H9 (cell line): ENCODE data around the gene SIGLEC14. TPM values are rescaled to one million over a fixed set of nuclear protein-coding genes. Genes with fewer than 3 reads are reported as not detected.

Experiments used
- DNase-seq: peaks from one replicate; pipeline ENCODE4 v3.0.0-alpha.2; 2017
- H2AFZ ChIP-seq: one replicate; pipeline ENCODE4 v1.6.1; 2013; ENCODE audit warnings: mild to moderate bottlenecking, low read length, control low read depth, moderate library complexity
- H2AK5ac ChIP-seq: 2 replicates; pipeline ENCODE4 v1.6.1; 2013; ENCODE audit warnings: low read length, control low read depth, mixed read lengths; ENCODE audit not compliant: insufficient read length
- H2BK120ac ChIP-seq: one replicate; pipeline ENCODE4 v1.6.1; 2013; ENCODE audit warnings: low read depth, mild to moderate bottlenecking, low read length, control low read depth, inconsistent platforms; ENCODE audit not compliant: poor library complexity, severe bottlenecking
- H2BK12ac ChIP-seq: 2 replicates; pipeline ENCODE4 v1.6.1; 2013; ENCODE audit warnings: low read length, control low read depth, mixed read lengths, low read depth; ENCODE audit not compliant: insufficient read length
- H2BK15ac ChIP-seq: 2 replicates; pipeline ENCODE4 v1.6.1; 2013; ENCODE audit warnings: low read depth, low read length, control low read depth
- H2BK20ac ChIP-seq: one replicate; pipeline ENCODE4 v1.6.1; 2013; ENCODE audit warnings: low read depth, mild to moderate bottlenecking, low read length, control low read depth, inconsistent platforms; ENCODE audit not compliant: poor library complexity, severe bottlenecking
- H2BK5ac ChIP-seq: 2 replicates; pipeline ENCODE4 v1.6.1; 2013; ENCODE audit warnings: low read length, control low read depth, mixed read lengths; ENCODE audit not compliant: insufficient read length
- H3K14ac ChIP-seq: 2 replicates; pipeline ENCODE4 v1.6.1; 2013; ENCODE audit warnings: low read length, control low read depth; ENCODE audit not compliant: insufficient read depth
- H3K18ac ChIP-seq: 2 replicates; pipeline ENCODE4 v1.6.1; 2013; ENCODE audit warnings: low read depth, mild to moderate bottlenecking, mixed read lengths, low read length, control low read depth; ENCODE audit not compliant: insufficient read length
- H3K23ac ChIP-seq: 2 replicates; pipeline ENCODE4 v1.6.1; 2013; ENCODE audit warnings: low read length, control low read depth, mixed read lengths, low read depth; ENCODE audit not compliant: insufficient read length
- H3K23me2 ChIP-seq: 2 replicates; pipeline ENCODE4 v1.6.1; 2013; ENCODE audit warnings: low read depth, mild to moderate bottlenecking, mixed read lengths, low read length, control low read depth; ENCODE audit not compliant: insufficient read length, poor library complexity, severe bottlenecking
- H3K27ac ChIP-seq: 2 replicates; pipeline ENCODE4 v1.5.1; 2013; ENCODE audit warnings: low read length, control low read depth, mixed read lengths, low read depth; ENCODE audit not compliant: insufficient read length
- H3K27me3 ChIP-seq: 2 replicates; pipeline ENCODE4 v1.6.1; 2013; ENCODE audit warnings: low read length, control low read depth, inconsistent platforms; ENCODE audit not compliant: insufficient read depth
- H3K4ac ChIP-seq: 2 replicates; pipeline ENCODE4 v1.6.1; 2013; ENCODE audit warnings: low read depth, mild to moderate bottlenecking, control low read depth, inconsistent platforms, low read length, moderate library complexity
- H3K4me1 ChIP-seq: 2 replicates; pipeline ENCODE4 v1.6.1; 2013; ENCODE audit warnings: low read length, control low read depth, inconsistent platforms; ENCODE audit not compliant: insufficient read depth
- H3K4me2 ChIP-seq: 2 replicates; pipeline ENCODE4 v1.6.1; 2013; ENCODE audit warnings: low read length, control low read depth, mixed read lengths; ENCODE audit not compliant: insufficient read length, insufficient read depth
- H3K56ac ChIP-seq: 2 replicates; pipeline ENCODE4 v1.6.1; 2013; ENCODE audit warnings: low read depth, mild to moderate bottlenecking, mixed read lengths, low read length, control low read depth; ENCODE audit not compliant: insufficient read length
- H3K79me1 ChIP-seq: 2 replicates; pipeline ENCODE4 v1.6.1; 2013; ENCODE audit warnings: low read depth, mild to moderate bottlenecking, moderate library complexity, low read length, control low read depth, inconsistent platforms; ENCODE audit not compliant: insufficient read depth, poor library complexity, severe bottlenecking
- H3K79me2 ChIP-seq: 2 replicates; pipeline ENCODE4 v1.6.1; 2013; ENCODE audit warnings: low read length, control low read depth, inconsistent platforms; ENCODE audit not compliant: insufficient read depth
- H3K9ac ChIP-seq: 2 replicates; pipeline ENCODE4 v1.6.1; 2013; ENCODE audit warnings: low read length, control low read depth, mixed read lengths; ENCODE audit not compliant: insufficient read length; ENCODE audit errors: extremely low read depth
- H3K9me3 ChIP-seq: one replicate; pipeline ENCODE4 v1.6.1; 2013; ENCODE audit warnings: low read depth, low read length, inconsistent platforms; ENCODE audit not compliant: control insufficient read depth
- H3T11ph ChIP-seq: one replicate; pipeline ENCODE4 v1.6.1; 2013; ENCODE audit warnings: mild to moderate bottlenecking, low read length, control low read depth, inconsistent platforms
- H4K20me1 ChIP-seq: one replicate; pipeline ENCODE4 v1.6.1; 2013; ENCODE audit not compliant: control insufficient read depth, insufficient read length, insufficient read depth
- H4K5ac ChIP-seq: 2 replicates; pipeline ENCODE4 v1.6.1; 2013; ENCODE audit warnings: low read depth, mild to moderate bottlenecking, mixed read lengths, low read length, control low read depth; ENCODE audit not compliant: insufficient read length
- H4K8ac ChIP-seq: replicated peaks from 2 replicates; pipeline ENCODE4 v1.6.1; 2013; ENCODE audit warnings: low read length, control low read depth, mixed read lengths, low read depth; ENCODE audit not compliant: insufficient read length
- H4K91ac ChIP-seq: 2 replicates; pipeline ENCODE4 v1.6.1; 2013; ENCODE audit warnings: low read depth, mild to moderate bottlenecking, moderate library complexity, mixed read lengths, low read length, control low read depth; ENCODE audit not compliant: insufficient read length
- H3K27ac Mint-ChIP-seq, 3 experiments: 2 replicates in 2 of 3; 3 replicates in 1 of 3; pipeline ENCODE4 v1.8.0; 2020 to 2021; ENCODE audit warnings: mixed read lengths in 3 of 3, mild to moderate bottlenecking in 1 of 3, moderate library complexity in 1 of 3
- H3K27me3 Mint-ChIP-seq: 2 replicates; pipeline ENCODE4 v1.8.0; 2021; ENCODE audit warnings: low read depth, mild to moderate bottlenecking, moderate library complexity, mixed read lengths
- H3K36me3 Mint-ChIP-seq, 3 experiments: 2 replicates in 2 of 3; 3 replicates in 1 of 3; pipeline ENCODE4 v1.8.0; 2020 to 2021; ENCODE audit warnings: low read depth in 3 of 3, mixed read lengths in 3 of 3; ENCODE audit not compliant: insufficient read depth in 1 of 3
- H3K4me1 Mint-ChIP-seq, 2 experiments: 2 replicates each; pipeline ENCODE4 v1.8.0; 2020; ENCODE audit warnings: mixed read lengths in 2 of 2
- H3K4me3 Mint-ChIP-seq, 2 experiments: 2 replicates in 1 of 2; 3 replicates in 1 of 2; pipeline ENCODE4 v1.8.0; 2020 to 2021; ENCODE audit warnings: mild to moderate bottlenecking in 2 of 2, mixed read lengths in 2 of 2, moderate library complexity in 1 of 2
- H3K9me3 Mint-ChIP-seq, 2 experiments: 2 replicates in 1 of 2; 3 replicates in 1 of 2; pipeline ENCODE4 v1.8.0; 2020; ENCODE audit warnings: mild to moderate bottlenecking in 2 of 2, mixed read lengths in 2 of 2, moderate library complexity in 1 of 2
- CTCF ChIP-seq: fragments of 200-600 bp; sonication (generic); conservative IDR thresholded peaks from 3 replicates; pipeline ENCODE4 v1.8.0; 2021; ENCODE audit warnings: antibody characterized with exemption, mild to moderate bottlenecking
- WGBS: extraction: QIAGEN DNeasy Blood & Tissue Kit; methylation state at CpG from one replicate; pipeline ENCODE4 v1.1.7; 2013; ENCODE audit warnings: missing lambda C conversion rate, low lambda C conversion rate, mixed read lengths; ENCODE audit not compliant: insufficient read length; ENCODE audit errors: extremely low coverage; 5-methylcytosine and 5-hydroxymethylcytosine counted together
- total RNA-seq: library from RNA; stranded (reverse); gene quantifications from 2 replicates; pipeline ENCODE4 v1.2.1, GENCODE V29; 2021

Gene SIGLEC14
- total RNA-seq, 1 experiment from 2014 or later: not detected

GRCh38 chr19:51686171-51686570 is 39.5 kb upstream of the SIGLEC14 start:
- peaks cover 18 to 20% of the 10 kb centered on the region in 2 experiments for H3K4me1 Mint-ChIP-seq
- peaks cover 25 to 34% of the 10 kb centered on the region in 2 experiments for H3K9me3 Mint-ChIP-seq
- TF ChIP-seq CTCF: no peak
- Histone ChIP-seq H2BK5ac (no peak overlapping the region), H3K23me2 (peaks cover 23% of the 10 kb centered on the region), H3K4ac (no peak overlapping the region), H3K4me1 (no peaks in the 10 kb centered on the region), H3K56ac (no peak overlapping the region), H3K4me2 (no peak overlapping the region), H3K79me1 (no peaks in the 10 kb centered on the region), H2BK20ac (no peak overlapping the region), H2AFZ (no peak overlapping the region), H2AK5ac (no peak overlapping the region), H3K27ac (no peak overlapping the region), H3K18ac (no peak overlapping the region), H4K5ac (no peak overlapping the region), H2BK12ac (no peak overlapping the region), H3K23ac (no peak overlapping the region), H4K20me1 (no peaks in the 10 kb centered on the region), H3K79me2 (no peaks in the 10 kb centered on the region), H3K27me3 (no peaks in the 10 kb centered on the region), H2BK15ac (no peak overlapping the region), H3K9ac (no peak overlapping the region), H3T11ph (no peak overlapping the region), H3K14ac (no peak overlapping the region), H4K8ac (no peak overlapping the region), H4K91ac (no peak overlapping the region), H3K9me3 (peaks cover 13% of the 10 kb centered on the region), H2BK120ac (no peak overlapping the region)
- H3K27me3 Mint-ChIP-seq: 0 out of 2 replicates have a peak, but pooled peaks cover 2% of the 10 kb centered on the region
- H3K4me3 Mint-ChIP-seq: no peak overlapping the region
- peaks cover 4 to 10% (median 5%) of the 10 kb centered on the region in 3 experiments; a peak in 5 of 7 replicates for H3K36me3 Mint-ChIP-seq
- H3K27ac Mint-ChIP-seq: no peak overlapping the region
- DNase-seq: no peak
- WGBS: no CpG with 5 or more reads among the region's 2 CpGs
